HL-60 (cell line): ENCODE measurements around the gene NTN3.

Source experiments
- POLR2AphosphoS5 ChIP-seq: IDR thresholded peaks from 2 replicates; pipeline ENCODE4 v1.6.1; 2012; ENCODE audit warnings: low read depth
- TF ChIP-seq, protein P1 (sequence below): IDR thresholded peaks from one replicate; pipeline ENCODE4 v1.5.1; 2011; ENCODE audit warnings: low read length, control low read depth, inconsistent platforms; ENCODE audit not compliant: insufficient read depth
- TF ChIP-seq, protein P2 (sequence below): IDR thresholded peaks from 2 replicates; pipeline ENCODE4 v1.6.1; 2012; ENCODE audit warnings: low read depth; ENCODE audit not compliant: insufficient replicate concordance

DNA sequence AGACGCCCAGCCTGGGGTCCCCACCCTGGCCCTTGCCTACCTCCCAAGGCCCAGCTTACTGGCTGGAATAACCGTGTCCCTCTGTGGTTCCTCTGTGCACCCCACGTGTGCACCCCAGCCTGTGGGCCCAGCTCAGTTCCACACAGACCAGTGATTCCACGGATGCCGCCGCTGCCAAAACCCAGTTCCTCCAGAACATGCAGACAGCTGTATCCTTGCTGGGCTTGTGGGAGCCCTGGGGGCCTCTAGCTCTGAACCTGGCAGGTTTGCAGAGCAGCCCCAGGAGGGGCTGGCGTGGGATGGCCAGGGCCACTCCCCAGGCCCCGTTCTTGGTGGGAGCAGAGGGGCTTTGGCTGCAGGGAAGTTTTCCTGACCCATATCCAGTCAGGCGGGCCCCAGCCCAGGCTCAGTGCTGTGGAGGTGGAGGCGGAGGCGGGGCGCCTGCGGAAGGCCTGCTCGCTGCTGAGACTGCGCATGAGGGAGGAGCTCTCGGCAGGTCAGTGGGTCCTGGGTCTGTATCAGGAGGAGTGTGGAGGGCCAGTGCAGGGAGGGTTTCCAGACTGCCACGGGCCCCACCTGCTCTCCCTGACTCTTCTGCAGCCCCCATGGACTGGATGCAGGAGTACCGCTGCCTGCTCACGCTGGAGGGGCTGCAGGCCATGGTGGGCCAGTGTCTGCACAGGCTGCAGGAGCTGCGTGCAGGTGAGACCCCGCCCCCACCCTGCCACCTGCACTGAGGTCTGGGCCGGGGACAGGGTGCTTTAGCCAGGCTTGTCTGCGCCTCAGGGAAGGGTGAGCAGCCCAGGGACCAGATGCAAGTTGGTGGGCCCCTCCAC lies 8.8 kb upstream of the NTN3 start:
- TF ChIP-seq, protein P1, sequence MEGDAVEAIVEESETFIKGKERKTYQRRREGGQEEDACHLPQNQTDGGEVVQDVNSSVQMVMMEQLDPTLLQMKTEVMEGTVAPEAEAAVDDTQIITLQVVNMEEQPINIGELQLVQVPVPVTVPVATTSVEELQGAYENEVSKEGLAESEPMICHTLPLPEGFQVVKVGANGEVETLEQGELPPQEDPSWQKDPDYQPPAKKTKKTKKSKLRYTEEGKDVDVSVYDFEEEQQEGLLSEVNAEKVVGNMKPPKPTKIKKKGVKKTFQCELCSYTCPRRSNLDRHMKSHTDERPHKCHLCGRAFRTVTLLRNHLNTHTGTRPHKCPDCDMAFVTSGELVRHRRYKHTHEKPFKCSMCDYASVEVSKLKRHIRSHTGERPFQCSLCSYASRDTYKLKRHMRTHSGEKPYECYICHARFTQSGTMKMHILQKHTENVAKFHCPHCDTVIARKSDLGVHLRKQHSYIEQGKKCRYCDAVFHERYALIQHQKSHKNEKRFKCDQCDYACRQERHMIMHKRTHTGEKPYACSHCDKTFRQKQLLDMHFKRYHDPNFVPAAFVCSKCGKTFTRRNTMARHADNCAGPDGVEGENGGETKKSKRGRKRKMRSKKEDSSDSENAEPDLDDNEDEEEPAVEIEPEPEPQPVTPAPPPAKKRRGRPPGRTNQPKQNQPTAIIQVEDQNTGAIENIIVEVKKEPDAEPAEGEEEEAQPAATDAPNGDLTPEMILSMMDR, result no peak
- no peak for TF ChIP-seq POLR2AphosphoS5
- TF ChIP-seq, protein P2, sequence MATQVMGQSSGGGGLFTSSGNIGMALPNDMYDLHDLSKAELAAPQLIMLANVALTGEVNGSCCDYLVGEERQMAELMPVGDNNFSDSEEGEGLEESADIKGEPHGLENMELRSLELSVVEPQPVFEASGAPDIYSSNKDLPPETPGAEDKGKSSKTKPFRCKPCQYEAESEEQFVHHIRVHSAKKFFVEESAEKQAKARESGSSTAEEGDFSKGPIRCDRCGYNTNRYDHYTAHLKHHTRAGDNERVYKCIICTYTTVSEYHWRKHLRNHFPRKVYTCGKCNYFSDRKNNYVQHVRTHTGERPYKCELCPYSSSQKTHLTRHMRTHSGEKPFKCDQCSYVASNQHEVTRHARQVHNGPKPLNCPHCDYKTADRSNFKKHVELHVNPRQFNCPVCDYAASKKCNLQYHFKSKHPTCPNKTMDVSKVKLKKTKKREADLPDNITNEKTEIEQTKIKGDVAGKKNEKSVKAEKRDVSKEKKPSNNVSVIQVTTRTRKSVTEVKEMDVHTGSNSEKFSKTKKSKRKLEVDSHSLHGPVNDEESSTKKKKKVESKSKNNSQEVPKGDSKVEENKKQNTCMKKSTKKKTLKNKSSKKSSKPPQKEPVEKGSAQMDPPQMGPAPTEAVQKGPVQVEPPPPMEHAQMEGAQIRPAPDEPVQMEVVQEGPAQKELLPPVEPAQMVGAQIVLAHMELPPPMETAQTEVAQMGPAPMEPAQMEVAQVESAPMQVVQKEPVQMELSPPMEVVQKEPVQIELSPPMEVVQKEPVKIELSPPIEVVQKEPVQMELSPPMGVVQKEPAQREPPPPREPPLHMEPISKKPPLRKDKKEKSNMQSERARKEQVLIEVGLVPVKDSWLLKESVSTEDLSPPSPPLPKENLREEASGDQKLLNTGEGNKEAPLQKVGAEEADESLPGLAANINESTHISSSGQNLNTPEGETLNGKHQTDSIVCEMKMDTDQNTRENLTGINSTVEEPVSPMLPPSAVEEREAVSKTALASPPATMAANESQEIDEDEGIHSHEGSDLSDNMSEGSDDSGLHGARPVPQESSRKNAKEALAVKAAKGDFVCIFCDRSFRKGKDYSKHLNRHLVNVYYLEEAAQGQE, result no peak
